Panc1 (cell line): ENCODE data around the gene GRK1.

Experiments used
- POLR2AphosphoS5 ChIP-seq: IDR thresholded peaks from 2 replicates; pipeline ENCODE4 v1.6.1; 2012; ENCODE audit warnings: mild to moderate bottlenecking, low read depth, low read length, moderate library complexity
- SIN3A ChIP-seq: IDR thresholded peaks from 2 replicates; pipeline ENCODE4 v1.6.1; 2012; ENCODE audit warnings: low read depth, mild to moderate bottlenecking, low read length, moderate library complexity, borderline replicate concordance; ENCODE audit not compliant: insufficient read depth
- TCF7L2 ChIP-seq: IDR thresholded peaks from 2 replicates; pipeline ENCODE4 v1.6.1; 2011; ENCODE audit warnings: mild to moderate bottlenecking, low read depth, low read length, inconsistent platforms
- TF ChIP-seq, protein P1 (sequence below): fragments of 450-650 bp; IDR thresholded peaks from 2 replicates; pipeline ENCODE4 v1.5.1; 2017; ENCODE audit warnings: mild to moderate bottlenecking

DNA sequence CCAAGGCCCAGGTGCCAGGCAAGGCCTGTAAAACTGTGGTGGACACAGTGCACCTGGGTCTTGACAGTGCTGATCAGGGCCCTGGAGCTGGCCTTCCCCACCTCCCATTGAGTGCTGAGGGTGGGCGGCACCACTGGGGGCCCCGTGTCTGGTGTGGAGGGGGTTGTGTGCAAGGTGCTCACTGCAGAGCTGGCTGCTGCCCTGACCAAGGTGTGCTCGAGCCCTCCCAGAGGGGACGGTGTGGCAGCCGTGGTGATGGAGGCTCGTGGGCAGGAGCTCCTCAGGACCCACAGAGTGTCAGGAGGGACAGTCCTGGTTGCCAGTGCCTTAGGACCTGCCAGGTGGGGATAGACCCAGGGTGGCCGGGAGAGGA, 32.0 kb upstream of the GRK1 start:
- TF ChIP-seq, protein P1, sequence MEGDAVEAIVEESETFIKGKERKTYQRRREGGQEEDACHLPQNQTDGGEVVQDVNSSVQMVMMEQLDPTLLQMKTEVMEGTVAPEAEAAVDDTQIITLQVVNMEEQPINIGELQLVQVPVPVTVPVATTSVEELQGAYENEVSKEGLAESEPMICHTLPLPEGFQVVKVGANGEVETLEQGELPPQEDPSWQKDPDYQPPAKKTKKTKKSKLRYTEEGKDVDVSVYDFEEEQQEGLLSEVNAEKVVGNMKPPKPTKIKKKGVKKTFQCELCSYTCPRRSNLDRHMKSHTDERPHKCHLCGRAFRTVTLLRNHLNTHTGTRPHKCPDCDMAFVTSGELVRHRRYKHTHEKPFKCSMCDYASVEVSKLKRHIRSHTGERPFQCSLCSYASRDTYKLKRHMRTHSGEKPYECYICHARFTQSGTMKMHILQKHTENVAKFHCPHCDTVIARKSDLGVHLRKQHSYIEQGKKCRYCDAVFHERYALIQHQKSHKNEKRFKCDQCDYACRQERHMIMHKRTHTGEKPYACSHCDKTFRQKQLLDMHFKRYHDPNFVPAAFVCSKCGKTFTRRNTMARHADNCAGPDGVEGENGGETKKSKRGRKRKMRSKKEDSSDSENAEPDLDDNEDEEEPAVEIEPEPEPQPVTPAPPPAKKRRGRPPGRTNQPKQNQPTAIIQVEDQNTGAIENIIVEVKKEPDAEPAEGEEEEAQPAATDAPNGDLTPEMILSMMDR: no peak
- TF ChIP-seq POLR2AphosphoS5 (no peak), TCF7L2 (no peak), SIN3A (no peak)
